Stomach (tissue), 4 donors: ENCODE data around the gene RELN.

ENCODE experiments used
- CTCF ChIP-seq, 7 experiments: fragments of 450-650 bp in 4 of 7; fragments of 200-600 bp in 3 of 7; sonication (generic) in 3 of 7; IDR thresholded peaks; one replicate each; pipeline ENCODE4 v1.5.1; 2016 to 2019; ENCODE audit warnings: antibody characterized with exemption in 7 of 7, control low read depth in 2 of 7, mild to moderate bottlenecking in 1 of 7
- POLR2A ChIP-seq, 4 donors: fragments of 450-650 bp; IDR thresholded peaks; one replicate each; pipeline ENCODE4 v1.6.1; 2016; ENCODE audit warnings: antibody characterized with exemption in 4 of 4, control low read depth in 2 of 4, mild to moderate bottlenecking in 1 of 4, moderate library complexity in 1 of 4

- TF ChIP-seq POLR2A (IDR thresholded peaks at IDR 0.05), result no peak
- no peak for TF ChIP-seq CTCF (IDR thresholded peaks at IDR 0.05)
Measured at GRCh38 chr7:103656221-103656620, 333.2 kb downstream of the RELN start.
